NCI-H510A treated with DMSO at 0.1 percent for 48 hours (cell line): ENCODE measurements around the gene GRAMD1C.
A peak's percentile ranks its signal among the peaks of the same experiment; 100 is the strongest.
"Not testable (repeated sequence)": the region's sequence is repeated elsewhere in the genome, so short reads cannot be mapped to it uniquely, and the experiment has no call there.

Source experiments
- DNase-seq: peaks from one replicate; lab custom pipeline; 2025; lab: John Stamatoyannopoulos, UW

GRAMD1C gene

DNA sequence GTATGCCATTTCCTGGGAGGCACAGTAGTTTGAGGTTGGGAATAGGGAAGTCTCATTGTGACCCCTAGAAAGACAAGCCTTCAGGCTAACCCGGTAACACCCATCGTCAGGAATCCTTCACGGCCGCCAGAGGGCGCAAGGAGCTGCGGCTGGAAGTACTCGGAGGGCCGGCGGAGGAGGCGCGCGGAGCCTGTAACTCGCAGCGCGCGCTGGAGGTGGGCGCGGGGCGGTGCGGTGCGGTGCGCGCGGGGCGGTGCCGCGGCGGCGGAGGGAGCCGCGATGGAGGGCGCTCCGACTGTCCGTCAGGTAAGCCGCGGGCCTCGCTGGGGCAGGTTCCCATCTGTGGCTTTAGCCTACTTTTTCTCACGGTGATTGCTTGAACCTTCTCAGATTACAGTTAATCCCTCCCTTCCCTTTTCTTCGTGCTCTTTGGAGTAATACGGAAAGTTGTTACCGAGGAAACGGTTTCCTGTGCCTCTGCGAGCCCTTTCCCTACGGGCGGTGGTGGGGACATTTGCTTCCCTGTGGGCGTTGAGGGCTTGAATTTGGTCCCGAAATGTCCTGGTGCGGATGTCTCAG is at the start of gene GRAMD1C:
Gene GRAMD1C (plus strand): TSS at position 158 of the 579 bp plus-strand sequence. CDS start 122 bp downstream, at position 280.
- peak; percentile 83 for DNase-seq

DNA sequence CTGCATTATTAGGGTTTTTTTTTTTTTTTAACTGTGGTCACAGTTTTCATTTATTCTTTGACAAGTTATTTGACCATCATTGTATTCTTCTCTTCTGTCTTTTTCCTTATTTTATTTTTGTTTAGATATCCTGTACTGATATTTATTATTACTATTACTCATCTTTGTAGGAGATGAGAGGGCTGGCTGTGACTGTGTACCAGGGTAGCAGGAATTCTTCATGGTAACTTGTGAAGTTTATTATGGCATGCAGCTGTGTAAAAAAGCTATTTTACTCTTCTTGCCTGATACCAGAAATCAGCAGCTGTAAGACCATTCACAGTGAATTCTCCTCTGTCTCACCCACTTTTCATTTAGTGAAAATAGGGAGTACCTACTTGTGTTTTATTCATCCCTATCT is 47.2 kb upstream of the GRAMD1C start:
- no peak for DNase-seq

DNA sequence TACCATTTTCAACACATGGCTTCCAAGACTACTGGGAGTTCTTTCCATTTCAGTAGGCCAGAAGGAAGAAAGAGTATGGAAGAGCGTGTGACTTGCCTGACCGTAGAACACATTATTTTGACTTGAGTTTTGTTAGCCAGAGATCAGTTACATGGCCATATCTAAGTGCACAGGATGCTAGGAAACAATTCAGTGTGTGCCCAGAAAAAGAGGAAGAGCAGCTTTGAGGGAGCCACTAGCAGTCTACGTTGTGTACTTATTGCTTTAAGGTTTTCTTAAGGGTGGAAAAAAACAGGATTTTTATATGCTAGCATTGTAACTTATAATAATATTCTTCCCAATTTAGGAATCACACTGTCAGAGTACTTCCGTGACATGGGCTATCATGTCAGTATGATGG is 44.1 kb upstream of the GRAMD1C start:
- DNase-seq: no peak

DNA sequence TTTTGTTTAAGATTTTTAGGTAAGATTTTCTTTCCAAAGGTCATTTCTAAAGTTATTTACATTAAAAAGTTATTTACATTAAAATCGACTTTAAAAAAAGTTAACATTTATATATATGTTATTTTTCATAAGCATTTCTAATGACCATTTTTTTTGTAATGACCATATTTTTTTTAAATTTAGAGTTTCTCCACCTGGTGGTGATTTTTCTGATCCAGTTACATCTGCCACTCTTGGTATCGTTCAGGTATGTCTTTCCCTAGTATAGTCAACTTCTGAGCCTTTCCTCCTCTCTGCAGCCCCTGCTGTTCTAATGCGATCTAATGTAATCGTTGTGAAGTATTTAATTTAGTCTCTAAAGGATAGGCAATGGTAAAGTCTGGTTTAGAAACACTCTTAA is 42.9 kb upstream of the GRAMD1C start:
- no peak for DNase-seq

DNA sequence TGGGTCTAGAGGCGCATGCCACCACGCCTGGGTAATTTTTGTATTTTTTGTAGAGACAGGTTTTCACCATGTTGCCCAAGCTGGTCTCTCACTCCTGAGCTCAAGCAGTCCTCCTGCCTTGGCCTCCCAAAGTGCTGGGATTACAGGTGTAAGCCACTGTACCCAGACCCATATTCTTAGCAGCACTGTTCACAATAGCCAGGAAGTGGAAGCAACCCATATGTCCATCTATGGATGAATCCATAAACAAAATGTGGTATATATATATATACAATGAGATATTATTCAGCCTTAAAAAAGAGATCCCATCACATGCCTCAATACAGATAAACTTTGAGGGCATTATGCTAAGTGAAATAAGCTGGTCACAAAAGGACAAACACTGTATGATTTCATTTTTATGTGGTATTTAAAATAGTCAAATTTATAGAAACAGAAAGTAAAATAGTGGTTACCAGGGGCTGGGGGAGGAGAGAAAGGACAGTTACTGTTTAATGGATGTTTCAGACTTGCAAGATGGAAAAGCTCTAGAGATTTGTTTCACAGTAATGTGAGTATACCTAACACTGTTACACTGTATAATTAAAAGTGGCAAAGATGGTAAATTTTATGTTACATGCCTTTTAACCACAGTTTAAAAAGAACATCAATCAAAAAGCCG is 35.7 kb upstream of the GRAMD1C start:
- DNase-seq: no peak

DNA sequence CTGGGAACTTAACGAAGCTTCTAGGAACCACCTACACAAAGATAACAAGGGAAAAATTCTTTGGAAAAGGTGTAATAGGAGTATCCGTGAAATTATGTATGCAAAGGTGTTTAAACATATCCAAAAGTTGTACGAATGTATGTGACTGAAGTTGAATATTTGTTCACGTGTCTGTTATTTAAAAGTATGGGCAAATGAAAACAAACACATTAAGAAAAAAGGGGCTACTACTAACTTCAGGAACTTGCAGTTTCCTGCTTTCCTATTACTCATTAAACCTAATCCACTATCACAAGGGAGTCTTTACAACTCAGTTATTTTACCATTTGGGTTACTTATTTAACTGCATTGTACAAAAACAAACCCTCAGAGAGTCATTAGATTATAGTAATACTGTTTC is 33.9 kb upstream of the GRAMD1C start:
- no peak for DNase-seq

DNA sequence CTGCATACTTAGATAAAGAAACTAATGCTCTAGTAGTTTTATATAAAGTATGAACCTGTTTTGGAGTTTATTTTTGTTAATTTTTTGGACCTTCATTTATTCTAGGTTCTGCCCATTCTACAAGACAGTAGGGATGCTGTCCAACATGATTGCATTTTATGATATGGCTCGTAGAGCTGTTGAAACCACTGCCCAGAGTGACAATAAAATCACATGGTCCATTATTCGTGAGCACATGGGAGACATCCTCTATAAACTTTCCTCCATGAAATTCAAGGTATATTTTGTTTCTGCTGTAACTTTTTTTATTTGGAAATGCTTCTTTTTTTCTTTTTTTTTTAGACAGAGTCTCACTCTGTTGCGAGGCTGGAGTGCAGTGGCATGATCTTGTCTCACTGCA is 33.3 kb upstream of the GRAMD1C start:
- no peak for DNase-seq

DNA sequence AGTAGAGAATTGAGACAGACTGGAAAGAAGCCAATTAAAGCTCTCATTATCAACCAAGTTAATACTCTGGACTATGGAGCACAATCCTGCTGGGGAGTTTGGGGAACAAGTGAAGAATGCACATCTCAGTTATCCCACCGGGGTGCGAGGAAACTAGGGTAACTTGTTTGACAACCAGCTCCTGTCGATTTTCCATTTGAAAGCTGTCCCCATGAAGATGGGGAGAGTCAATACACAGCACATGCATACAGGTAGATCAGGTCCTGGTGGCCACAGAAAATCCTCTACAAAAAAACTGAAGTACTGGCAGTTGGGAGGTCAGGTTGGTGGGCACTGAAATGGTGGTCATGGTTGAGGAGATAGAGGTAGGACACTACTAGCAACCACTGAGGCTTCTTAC is 25.7 kb upstream of the GRAMD1C start:
- DNase-seq: no peak

DNA sequence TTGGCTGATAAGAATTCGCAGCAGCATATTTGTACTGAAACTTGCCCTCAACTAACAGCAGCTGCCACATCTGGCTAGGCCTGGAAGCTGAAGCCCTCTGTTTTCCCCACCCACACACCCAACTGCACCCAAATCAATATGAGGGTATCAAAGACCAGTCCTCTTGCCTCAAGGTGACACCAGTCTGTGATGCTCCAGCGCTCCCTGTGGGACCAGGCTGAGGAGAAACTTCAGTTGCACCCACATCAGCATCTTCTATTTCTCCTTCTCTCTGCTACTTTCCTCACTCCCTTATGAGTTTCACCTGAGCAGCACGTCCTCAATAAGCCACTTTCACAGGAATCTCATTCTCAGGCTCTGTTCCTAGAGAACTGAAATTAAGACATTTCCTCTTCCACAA is 18.7 kb upstream of the GRAMD1C start:
- no peak for DNase-seq

DNA sequence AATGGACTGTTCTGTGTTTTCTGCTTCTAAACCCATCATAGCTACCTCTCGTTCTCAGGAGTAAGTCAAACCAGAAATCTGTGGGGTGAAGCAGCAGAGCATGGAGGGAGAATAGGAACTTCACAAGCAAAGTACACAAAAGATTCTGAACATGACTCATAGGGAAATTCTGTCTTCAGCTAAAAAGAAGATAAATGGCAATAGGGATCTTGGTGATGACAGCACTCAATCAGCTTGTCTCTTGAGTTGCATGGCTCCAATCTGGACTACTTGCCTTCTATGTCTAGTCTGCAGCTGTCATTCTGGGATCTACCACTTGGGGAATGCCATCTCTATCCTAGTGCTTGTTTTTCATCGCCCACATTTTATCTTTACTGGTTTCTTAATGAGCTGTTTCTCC is 13.5 kb upstream of the GRAMD1C start:
- no peak for DNase-seq

DNA sequence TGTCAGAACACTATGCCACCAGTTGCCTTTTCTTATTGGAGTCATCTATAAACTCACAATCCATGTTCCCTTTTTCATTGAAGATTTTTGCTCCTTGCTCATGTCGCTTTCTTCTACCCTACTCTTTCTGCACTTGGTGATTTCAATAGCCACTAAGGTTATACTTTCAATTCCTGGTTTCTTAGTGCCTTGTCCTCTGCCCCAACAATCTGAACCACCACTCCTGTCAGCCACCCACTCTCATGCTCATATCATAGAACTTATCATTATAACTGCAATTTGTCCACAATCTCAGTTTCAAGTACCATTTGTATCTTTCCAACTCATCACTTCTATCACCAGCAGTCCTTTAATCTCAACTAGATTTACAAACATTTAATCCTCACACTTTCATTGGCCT is 10.0 kb upstream of the GRAMD1C start:
- no peak for DNase-seq

DNA sequence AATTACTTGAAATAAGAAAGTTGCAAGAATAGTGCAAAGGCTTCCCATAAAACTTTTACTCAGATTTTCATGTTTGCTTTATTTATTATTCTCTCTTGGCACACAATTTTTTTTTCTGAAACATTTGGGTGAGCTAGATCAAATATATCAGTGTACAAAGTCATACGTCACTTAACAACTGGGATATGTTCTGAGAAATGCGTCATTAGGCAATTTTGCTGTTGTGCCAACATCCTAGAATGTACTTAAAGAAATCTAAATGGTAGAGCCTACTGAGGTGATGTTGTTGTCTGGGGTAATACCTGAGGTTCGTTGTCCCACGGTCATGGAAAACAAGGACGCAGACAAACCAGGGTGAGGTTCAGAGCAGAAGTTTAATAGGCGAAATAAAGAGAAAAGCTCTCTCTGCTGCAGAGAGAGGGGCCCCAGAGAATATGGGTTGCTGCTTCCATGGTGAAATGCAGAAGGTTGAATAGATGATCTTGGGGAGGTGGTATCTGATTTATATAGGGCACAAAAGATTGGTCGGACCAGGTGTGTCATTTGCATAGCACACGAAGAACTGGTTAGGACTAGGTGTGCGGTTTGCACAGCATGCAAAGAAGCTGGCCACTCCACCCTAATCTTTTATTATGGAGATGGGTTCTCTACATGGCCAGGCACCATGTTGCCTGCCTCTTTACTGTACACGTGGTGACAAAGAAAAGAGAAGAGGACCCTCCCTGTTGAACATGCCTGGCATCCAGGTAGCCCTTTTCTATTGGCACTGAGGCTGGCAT is 8.8 kb upstream of the GRAMD1C start:
- DNase-seq: no peak

DNA sequence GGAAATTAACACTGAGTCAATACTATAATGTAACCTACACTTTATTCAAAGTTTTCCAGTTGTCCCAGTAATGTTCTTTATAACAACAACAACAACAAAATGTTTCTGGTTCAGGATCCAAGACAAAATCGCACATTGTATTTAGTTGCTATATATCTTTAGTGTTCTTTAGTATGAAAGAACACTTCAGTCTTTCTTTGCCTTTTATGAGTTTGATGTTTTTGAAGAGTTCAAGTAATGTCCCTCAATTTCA is 7.6 kb upstream of the GRAMD1C start:
- DNase-seq: no peak

DNA sequence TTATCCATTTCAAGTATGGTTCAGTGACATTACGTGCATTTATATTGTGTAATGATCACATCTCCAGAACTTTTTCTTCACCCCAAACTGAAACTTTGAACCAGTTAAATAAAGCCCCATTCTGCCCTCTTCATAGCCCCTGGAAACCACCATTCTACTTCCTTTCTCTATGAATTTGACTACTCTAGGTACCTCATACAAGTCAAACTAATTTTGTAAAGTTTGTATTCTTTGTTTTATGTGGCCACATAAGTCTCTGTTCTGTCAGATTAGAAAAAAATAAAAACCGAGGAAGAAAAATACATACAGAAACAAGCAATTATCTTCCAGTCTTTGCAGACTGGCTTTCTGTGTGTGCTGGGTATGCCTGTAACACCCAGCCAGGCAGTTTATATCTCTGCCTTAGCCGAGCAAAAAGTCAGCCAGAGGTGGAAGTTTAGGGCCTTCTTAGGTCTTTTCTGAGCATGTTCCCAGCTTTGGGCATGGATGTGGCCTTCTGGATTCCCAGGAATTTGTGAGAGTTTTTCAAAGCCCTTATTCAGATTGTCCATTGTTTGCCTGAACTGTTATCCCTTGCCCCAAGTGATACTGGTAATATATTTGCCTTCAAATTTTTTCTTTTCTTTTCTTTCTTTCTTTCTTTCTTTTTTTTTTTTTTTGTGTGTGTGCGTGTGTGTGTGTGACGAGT is 6.0 kb upstream of the GRAMD1C start:
- DNase-seq: no peak

DNA sequence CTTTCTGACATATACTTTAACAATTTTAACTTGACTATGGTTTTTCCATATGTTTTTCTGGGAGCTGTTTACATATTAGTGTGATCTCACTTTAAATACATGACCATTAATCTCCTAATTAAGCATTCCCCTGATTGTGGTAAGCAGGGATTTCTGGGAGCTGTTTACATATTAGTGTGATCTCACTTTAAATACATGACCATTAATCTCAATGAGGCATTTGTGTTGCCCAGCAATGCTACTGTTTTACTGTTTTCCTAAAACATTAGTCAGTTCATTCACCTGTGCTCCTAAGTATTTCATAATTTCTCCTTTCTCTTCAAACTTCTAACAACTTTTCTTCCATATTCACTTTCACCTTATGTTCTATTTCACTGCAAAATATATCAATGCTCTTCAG is 3.6 kb upstream of the GRAMD1C start:
- DNase-seq: no peak

DNA sequence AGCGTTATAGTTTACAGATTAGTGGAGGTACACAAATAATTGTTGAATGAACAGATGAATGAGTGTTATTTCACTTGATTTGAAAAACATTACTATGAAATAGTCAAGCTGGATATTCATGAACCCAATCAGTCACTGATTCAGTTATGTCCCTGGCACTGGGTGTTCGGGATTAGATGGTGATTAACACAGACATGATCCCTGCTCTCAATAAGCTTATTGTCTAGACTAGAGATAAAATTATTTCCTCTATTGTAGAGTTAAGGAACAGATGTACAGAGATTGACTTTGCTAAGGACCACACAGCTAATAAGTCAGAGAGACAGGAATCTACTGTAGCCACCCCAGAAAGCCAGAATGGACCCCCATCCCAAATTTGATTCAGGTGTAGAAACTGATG is 963 bp downstream of the GRAMD1C start:
- no peak for DNase-seq

DNA sequence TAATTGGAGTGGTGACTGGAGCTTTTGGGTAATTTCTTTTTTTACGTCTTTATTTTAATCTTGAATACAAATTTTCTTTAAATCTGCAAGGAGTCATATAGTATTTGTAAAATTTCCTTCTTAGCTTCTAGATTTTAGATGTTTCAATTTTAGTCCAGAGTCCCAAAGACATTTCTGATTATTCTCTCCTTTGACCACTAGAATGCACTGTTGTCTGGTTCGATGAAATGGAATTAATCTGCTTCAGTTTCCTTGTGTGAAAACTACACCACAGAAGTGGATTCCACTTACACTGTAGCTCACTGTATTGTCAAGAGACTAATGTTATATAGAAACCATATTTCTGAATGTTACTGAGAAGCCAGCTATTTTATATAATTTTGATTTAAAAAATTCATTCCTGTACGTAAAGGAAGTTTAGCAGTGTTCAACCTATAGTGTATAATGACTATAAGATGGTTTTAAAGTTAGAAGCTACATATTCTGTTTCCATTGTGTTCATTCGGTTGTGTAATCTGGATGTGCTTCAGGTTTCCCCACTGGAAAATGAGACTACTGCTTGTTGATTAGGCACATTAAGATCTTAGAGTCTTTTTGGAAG is 6.1 kb downstream of the GRAMD1C start:
- DNase-seq: peak; percentile 37

DNA sequence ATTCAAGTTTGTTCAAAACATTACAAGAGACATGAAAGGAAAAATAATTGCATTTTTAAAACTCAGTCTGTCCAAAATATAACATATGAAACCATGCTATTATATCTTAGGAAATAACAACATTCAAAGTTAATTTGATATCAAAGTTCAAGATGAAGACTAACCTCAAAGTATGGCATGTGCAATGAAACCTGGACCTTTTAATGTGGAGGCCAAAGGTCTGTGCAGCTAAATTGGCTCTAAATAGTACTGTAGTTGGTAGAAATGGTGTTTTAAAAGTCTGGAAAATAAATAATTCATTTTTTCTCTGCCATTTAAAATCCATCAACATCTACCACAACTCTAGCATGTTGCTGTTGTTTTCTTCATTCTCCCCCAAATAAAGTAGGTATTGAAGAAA is 8.7 kb downstream of the GRAMD1C start:
- no peak for DNase-seq

DNA sequence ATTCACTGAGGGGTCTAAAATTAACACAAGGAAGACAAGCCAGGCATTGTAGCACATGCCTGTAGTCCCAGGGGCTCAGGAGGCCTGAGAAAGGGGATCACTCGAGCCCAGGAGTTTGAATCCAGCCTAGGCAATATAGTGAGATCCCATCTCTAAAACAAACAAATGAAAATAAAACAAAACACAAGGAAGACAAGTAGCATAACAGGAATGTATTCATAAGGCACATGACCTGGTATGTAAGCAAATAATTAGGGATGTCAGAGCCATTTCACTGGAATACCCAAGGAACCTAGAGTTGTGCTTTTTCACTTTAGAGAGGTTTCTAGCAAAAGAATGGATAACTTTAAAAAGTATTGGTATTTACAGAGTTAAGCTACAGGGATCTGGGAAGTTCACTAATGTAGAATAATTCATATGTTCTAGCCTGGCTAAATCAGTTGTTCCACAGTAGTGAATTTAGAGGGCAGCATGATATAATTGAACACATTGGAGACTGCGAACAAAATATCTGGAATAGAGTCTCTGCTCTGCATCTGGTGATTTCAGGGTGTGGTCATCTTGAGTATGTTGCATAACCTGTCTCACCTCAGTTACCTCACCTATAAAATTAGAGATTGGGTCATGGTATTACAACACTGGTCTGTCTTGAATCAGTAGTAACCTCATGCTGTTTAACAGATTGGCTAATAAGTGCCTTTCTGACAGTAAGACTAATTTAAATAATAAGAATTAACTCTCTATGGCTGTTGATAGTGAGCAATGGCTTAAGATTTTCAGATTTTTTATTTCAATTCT is 9.3 kb downstream of the GRAMD1C start:
- DNase-seq: no peak

DNA sequence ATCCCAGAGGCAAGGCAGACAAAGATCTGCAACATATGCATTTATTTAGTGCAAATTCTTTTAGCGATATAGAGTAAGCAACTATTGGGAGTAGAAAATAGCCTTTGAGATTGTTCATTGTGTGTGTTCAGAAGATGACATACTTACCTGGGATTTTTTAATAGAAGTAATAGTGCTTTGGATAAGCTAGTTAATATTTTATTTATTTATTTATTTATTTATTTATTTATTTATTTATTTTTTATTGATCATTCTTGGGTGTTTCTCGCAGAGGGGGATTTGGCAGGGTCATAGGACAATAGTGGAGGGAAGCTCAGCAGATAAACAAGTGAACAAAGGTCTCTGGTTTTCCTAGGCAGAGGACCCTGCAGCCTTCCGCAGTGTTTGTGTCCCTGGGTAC is 10.5 kb downstream of the GRAMD1C start:
- DNase-seq: not testable (repeated sequence)

DNA sequence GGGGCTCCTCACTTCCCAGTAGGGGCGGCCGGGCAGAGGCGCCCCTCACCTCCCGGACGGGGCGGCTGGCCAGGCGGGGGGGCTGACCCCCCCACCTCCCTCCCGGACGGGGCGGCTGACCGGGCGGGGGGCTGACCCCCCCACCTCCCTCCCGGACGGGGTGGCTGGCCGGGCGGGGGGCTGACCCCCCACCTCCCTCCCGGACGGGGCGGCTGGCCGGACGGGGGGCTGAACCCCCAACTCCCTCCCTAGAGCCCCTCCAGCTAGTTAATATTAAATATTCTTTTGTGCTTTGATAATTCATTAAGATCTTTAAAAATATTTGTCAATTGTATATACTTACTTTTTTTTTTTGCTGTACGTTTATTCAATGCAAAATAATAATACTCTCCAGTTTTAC is 11.3 kb downstream of the GRAMD1C start:
- DNase-seq: not testable (repeated sequence)

DNA sequence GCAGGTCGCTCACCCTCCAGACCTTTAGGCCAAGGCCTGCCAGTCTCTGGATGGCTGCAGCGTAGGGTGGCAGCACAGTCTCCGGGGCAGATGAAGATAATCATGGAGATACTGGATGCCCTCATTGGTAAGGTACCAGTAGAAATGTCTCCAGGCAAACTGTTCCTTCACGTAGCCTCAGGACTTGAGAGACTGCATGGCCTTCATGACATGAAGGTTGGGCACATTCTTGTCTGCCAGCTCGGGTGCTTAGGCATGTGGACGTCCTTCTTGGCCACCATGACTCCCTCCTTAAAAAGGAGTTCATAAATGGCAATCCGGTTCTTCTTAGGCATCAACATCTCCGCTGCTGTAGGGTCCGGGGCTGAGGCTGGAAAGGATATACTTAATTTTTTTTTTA is 11.8 kb downstream of the GRAMD1C start:
- not testable (repeated sequence) for DNase-seq
